ENCODE data around the gene GDF3. TPM values are rescaled to one million over a fixed set of nuclear protein-coding genes. Genes with fewer than 3 reads are reported as not detected.
"Not testable (repeated sequence)": the region's sequence is repeated elsewhere in the genome, so short reads cannot be mapped to it uniquely, and the experiment has no call there.

The GDF3 gene
- total RNA-seq (2022): not detected in 2 replicates
- Bru-seq, nascent RNA: not detected
- BruChase-seq, experiment 1, labeled RNA remaining after a 6-hour chase: not detected
- BruChase-seq, experiment 2, labeled RNA remaining after a 2-hour chase: not detected
- long read RNA-seq: 0 reads

DNA sequence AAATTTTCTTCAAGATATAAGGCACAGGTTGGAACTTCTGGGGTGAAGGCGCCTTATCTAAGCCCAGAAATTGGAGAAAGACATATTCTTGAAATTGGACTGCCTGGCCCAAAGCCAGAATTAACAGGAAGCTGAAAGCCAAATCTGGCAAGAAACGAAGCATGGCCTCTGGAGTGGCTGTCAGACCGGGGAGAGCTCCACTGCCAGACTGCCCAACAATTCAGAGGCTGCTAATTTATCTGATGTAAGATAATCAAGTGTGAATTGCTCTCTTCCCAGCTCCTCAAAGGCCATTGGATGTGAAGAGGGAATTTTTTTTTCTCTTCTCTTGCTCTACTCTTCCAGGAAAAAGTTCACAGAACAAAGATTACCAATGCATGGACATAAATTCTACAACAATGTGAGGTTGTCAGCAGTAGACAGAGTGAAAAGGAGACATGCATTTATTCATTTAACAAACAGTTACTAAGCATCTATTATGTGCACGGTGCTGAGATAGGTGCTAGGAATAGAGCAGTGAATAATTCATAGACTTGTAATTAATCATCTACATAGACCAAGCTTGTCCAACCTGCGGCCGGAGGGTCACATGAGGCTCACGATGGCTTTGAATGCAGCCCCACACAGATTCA is at the start of gene GDF3:
Gene GDF3, minus strand, starts transcription at position 210 of the 632 bp plus-strand sequence. Its CDS starts 47 bp downstream, at position 163.
- Mint-ChIP-seq H3K9me3 (ENCODE audit: low read depth, unreplicated experiment) (no peaks in the 10 kb centered on the region), H3K4me1 (ENCODE audit: low read depth, unreplicated experiment) (no peaks in the 10 kb centered on the region)

DNA sequence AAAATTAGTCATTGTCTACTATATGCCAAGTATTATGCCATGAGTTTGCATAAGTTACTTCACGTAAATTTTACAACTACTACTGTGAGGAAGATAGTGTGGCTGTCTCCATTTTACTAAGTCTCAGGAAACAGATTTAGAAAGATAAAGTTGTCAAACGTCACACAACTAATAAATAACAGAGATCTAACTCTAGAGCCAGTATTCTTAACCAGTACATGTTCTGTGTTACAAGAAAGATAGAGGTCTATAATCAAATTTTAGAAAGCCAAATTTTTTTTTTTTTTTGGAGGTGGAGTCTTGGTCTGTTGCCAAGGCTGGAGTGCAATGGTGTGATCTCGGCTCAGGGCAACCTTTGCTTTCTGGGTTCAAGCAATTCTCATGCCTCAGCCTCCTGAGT is 37.4 kb upstream of the GDF3 start:
- no peaks in the 10 kb centered on the region for H3K4me1 Mint-ChIP-seq (ENCODE audit: low read depth, unreplicated experiment)
- peaks cover 13% of the 10 kb centered on the region for H3K27me3 Mint-ChIP-seq (ENCODE audit: unreplicated experiment)
- H3K36me3 Mint-ChIP-seq (ENCODE audit: insufficient read depth, unreplicated experiment): no peaks in the 10 kb centered on the region
- no peak overlapping the region for H3K27ac Mint-ChIP-seq (ENCODE audit: unreplicated experiment)
- TF ChIP-seq, protein P1, sequence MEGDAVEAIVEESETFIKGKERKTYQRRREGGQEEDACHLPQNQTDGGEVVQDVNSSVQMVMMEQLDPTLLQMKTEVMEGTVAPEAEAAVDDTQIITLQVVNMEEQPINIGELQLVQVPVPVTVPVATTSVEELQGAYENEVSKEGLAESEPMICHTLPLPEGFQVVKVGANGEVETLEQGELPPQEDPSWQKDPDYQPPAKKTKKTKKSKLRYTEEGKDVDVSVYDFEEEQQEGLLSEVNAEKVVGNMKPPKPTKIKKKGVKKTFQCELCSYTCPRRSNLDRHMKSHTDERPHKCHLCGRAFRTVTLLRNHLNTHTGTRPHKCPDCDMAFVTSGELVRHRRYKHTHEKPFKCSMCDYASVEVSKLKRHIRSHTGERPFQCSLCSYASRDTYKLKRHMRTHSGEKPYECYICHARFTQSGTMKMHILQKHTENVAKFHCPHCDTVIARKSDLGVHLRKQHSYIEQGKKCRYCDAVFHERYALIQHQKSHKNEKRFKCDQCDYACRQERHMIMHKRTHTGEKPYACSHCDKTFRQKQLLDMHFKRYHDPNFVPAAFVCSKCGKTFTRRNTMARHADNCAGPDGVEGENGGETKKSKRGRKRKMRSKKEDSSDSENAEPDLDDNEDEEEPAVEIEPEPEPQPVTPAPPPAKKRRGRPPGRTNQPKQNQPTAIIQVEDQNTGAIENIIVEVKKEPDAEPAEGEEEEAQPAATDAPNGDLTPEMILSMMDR (IDR thresholded peaks at IDR 0.05; ENCODE audit: unreplicated experiment): no peak
- intact Hi-C loops (cut with micrococcal nuclease; ENCODE audit: unreplicated experiment): no loop called here
- CTCF ChIA-PET: no interaction called here
- H3K4me3 Mint-ChIP-seq (ENCODE audit: low read depth, unreplicated experiment): no peak overlapping the region
- no TSS peak for BruUV-seq (replicated peaks)
- no peaks in the 10 kb centered on the region for H3K9me3 Mint-ChIP-seq (ENCODE audit: low read depth, unreplicated experiment)
- DNase-seq: no peak

More for the DNA sequence above, at the start of gene GDF3:
- Mint-ChIP-seq H3K4me3 (ENCODE audit: low read depth, unreplicated experiment) (no peak within 1 kb of the TSS), H3K27me3 (ENCODE audit: unreplicated experiment) (no peaks in the 10 kb centered on the region), H3K36me3 (ENCODE audit: insufficient read depth, unreplicated experiment) (no peaks in the 10 kb centered on the region), H3K27ac (ENCODE audit: unreplicated experiment) (no peak within 1 kb of the TSS)
- CTCF ChIA-PET: interaction anchor here (1.0 kb wide), 1 partner anchor 53 kb away, joined by 4 read pairs; no protein-coding TSS in a partner anchor
- intact Hi-C loops (cut with micrococcal nuclease; ENCODE audit: unreplicated experiment): no loop called here
- peak; percentile 6 for DNase-seq
- TF ChIP-seq, protein P1 (IDR thresholded peaks at IDR 0.05; ENCODE audit: unreplicated experiment): no peak
- no TSS peak for BruUV-seq (replicated peaks)

DNA sequence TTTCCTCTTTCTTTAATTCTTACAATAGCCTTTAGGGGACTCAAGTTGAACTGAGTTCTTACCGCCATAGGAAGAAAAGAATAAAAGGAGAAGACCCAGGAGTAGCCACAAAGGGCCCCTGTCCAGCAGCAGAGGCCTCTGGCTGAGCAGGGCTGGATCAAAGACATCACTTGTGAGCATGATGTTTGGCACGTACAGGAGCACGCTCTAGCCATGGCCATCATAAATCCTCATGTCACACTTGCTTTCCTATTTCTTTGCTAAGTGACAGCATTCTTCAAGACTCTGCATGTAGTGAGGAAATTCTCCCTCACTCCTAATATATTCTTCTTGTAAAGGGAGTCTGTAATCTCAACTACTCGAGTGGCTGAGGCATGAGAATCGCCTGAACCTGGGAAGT is 35.9 kb upstream of the GDF3 start:
- CTCF ChIA-PET: no interaction called here
- H3K9me3 Mint-ChIP-seq (ENCODE audit: low read depth, unreplicated experiment): no peaks in the 10 kb centered on the region
- BruUV-seq (replicated peaks): no TSS peak

DNA sequence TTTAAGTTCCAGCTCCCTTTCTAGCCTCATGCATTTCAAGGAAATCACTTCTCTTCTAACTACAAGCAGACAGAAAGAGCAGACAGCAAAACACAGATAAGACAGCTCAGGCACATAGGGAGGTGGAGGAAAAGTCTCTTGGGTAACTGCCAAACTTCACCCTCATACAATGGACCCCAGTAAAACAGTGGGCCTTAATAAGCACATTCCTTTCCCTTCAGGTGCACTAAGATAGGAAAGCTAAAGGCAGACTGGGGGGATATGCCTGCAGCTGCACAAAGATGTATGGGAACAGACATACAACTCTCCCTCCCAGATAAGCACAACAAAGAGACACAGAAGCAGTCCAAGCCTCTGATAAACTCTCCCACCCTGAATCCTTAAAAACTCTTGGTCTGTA is 35.4 kb upstream of the GDF3 start:
- DNase-seq; H3K27ac Mint-ChIP-seq (ENCODE audit: unreplicated experiment); intact Hi-C loops (cut with micrococcal nuclease; ENCODE audit: unreplicated experiment); CTCF ChIA-PET; H3K36me3 Mint-ChIP-seq (ENCODE audit: insufficient read depth, unreplicated experiment); H3K9me3 Mint-ChIP-seq (ENCODE audit: low read depth, unreplicated experiment); H3K4me3 Mint-ChIP-seq (ENCODE audit: low read depth, unreplicated experiment); H3K4me1 Mint-ChIP-seq (ENCODE audit: low read depth, unreplicated experiment); BruUV-seq (replicated peaks): not testable (repeated sequence)
- H3K27me3 Mint-ChIP-seq (ENCODE audit: unreplicated experiment): peaks cover 17% of the 10 kb centered on the region

More for the DNA sequence above, 35.9 kb upstream of the GDF3 start:
- intact Hi-C loops (cut with micrococcal nuclease; ENCODE audit: unreplicated experiment): no loop called here
- TF ChIP-seq, protein P1 (IDR thresholded peaks at IDR 0.05; ENCODE audit: unreplicated experiment): no peak
- Mint-ChIP-seq H3K4me3 (ENCODE audit: low read depth, unreplicated experiment) (no peak overlapping the region), H3K4me1 (ENCODE audit: low read depth, unreplicated experiment) (no peaks in the 10 kb centered on the region), H3K27me3 (ENCODE audit: unreplicated experiment) (peaks cover 13% of the 10 kb centered on the region), H3K27ac (ENCODE audit: unreplicated experiment) (no peak overlapping the region), H3K36me3 (ENCODE audit: insufficient read depth, unreplicated experiment) (no peaks in the 10 kb centered on the region)
- DNase-seq: no peak

DNA sequence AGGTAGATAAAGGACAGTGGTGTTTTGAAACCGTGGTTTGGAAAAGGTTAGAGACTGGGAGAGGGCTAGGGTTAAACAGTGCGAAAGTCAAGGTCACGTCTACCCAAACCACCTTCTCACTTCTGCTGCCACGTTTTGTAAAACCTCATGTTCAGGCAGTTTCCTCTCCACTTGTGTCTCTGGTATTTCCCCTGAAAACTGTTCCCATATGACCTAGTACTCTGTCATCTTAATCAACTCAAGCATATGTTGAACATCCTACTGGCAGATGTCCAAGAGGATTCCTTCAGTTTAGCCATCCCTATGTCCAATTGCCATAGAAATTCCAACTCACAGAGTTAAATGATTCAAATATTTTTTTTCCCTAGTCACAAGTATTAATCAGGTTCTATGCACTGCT is 34.2 kb upstream of the GDF3 start:
- H3K36me3 Mint-ChIP-seq (ENCODE audit: insufficient read depth, unreplicated experiment): no peaks in the 10 kb centered on the region
- H3K27ac Mint-ChIP-seq (ENCODE audit: unreplicated experiment): no peak overlapping the region
- DNase-seq: no peak
- CTCF ChIA-PET: no interaction called here
- no peak overlapping the region for H3K4me3 Mint-ChIP-seq (ENCODE audit: low read depth, unreplicated experiment)
- intact Hi-C loops (cut with micrococcal nuclease; ENCODE audit: unreplicated experiment): no loop called here
- no peaks in the 10 kb centered on the region for H3K4me1 Mint-ChIP-seq (ENCODE audit: low read depth, unreplicated experiment)
- TF ChIP-seq, protein P1 (IDR thresholded peaks at IDR 0.05; ENCODE audit: unreplicated experiment): no peak
- BruUV-seq (replicated peaks): no TSS peak
- H3K27me3 Mint-ChIP-seq (ENCODE audit: unreplicated experiment): peaks cover 27% of the 10 kb centered on the region
- no peaks in the 10 kb centered on the region for H3K9me3 Mint-ChIP-seq (ENCODE audit: low read depth, unreplicated experiment)

Measured in Calu3 (cell line).